Astrocyte (in vitro differentiated cells and primary cell): ENCODE results near the gene PPP1R9A. TPM values are rescaled to one million over a fixed set of nuclear protein-coding genes. Genes with fewer than 3 reads are reported as not detected.
A peak's percentile ranks its signal among the peaks of the same experiment; 100 is the strongest.

Experiments used
- DNase-seq: peaks from one replicate; pipeline ENCODE4 v3.0.0-alpha.2; 2010; ENCODE audit warnings: low read depth
- FAIRE-seq: peaks from 2 replicates; lab custom pipeline; 2011; peaks lifted over from hg19 to GRCh38; lab: Jason Lieb, UNC
- H2AFZ ChIP-seq: 2 replicates; pipeline ENCODE4 v1.6.0; 2012; ENCODE audit warnings: low read depth, low read length, inconsistent platforms
- H3K27ac ChIP-seq: 2 replicates; pipeline ENCODE4 v1.5.1; 2011; ENCODE audit warnings: low read depth, low read length, inconsistent platforms
- H3K27me3 ChIP-seq: 2 replicates; pipeline ENCODE4 v1.6.0; 2011; ENCODE audit warnings: low read length, inconsistent platforms; ENCODE audit not compliant: insufficient read depth
- H3K36me3 ChIP-seq: 2 replicates; pipeline ENCODE4 v1.5.1; 2011; ENCODE audit warnings: low read length, inconsistent platforms; ENCODE audit not compliant: insufficient read depth
- H3K4me1 ChIP-seq: 2 replicates; pipeline ENCODE4 v1.5.1; 2011; ENCODE audit warnings: low read length, inconsistent platforms; ENCODE audit not compliant: insufficient read depth
- H3K4me2 ChIP-seq: 2 replicates; pipeline ENCODE4 v1.6.0; 2012; ENCODE audit warnings: low read length, inconsistent platforms
- H3K4me3 ChIP-seq: 2 replicates; pipeline ENCODE4 v1.5.1; 2011; ENCODE audit warnings: low read depth, mild to moderate bottlenecking, low read length, inconsistent platforms; ENCODE audit not compliant: insufficient read depth
- H3K79me2 ChIP-seq: 2 replicates; pipeline ENCODE4 v1.6.0; 2012; ENCODE audit warnings: mild to moderate bottlenecking, low read length, inconsistent platforms; ENCODE audit not compliant: insufficient read depth
- H3K9ac ChIP-seq: 2 replicates; pipeline ENCODE4 v1.6.0; 2012; ENCODE audit warnings: mild to moderate bottlenecking, low read length, inconsistent platforms
- H3K9me3 ChIP-seq: 2 replicates; pipeline ENCODE4 v1.5.1; 2012; ENCODE audit warnings: low read depth, mild to moderate bottlenecking, low read length, inconsistent platforms; ENCODE audit not compliant: insufficient read depth
- H4K20me1 ChIP-seq: 2 replicates; pipeline ENCODE4 v1.6.0; 2012; ENCODE audit warnings: low read length, inconsistent platforms; ENCODE audit not compliant: insufficient read depth
- H3K27ac Mint-ChIP-seq: one replicate; pipeline ENCODE4 v1.8.0; 2021; ENCODE audit warnings: mild to moderate bottlenecking, mixed read lengths; ENCODE audit not compliant: unreplicated experiment
- H3K27me3 Mint-ChIP-seq: one replicate; pipeline ENCODE4 v1.8.0; 2021; ENCODE audit warnings: low read depth, mixed read lengths; ENCODE audit not compliant: unreplicated experiment
- H3K36me3 Mint-ChIP-seq: one replicate; pipeline ENCODE4 v1.8.0; 2021; ENCODE audit warnings: low read depth, mixed read lengths; ENCODE audit not compliant: unreplicated experiment
- H3K4me1 Mint-ChIP-seq: one replicate; pipeline ENCODE4 v1.8.0; 2021; ENCODE audit warnings: low read depth, mixed read lengths; ENCODE audit not compliant: unreplicated experiment
- H3K4me3 Mint-ChIP-seq: one replicate; pipeline ENCODE4 v1.8.0; 2021; ENCODE audit warnings: mild to moderate bottlenecking, moderate library complexity, mixed read lengths; ENCODE audit not compliant: unreplicated experiment
- H3K9me3 Mint-ChIP-seq: one replicate; pipeline ENCODE4 v1.8.0; 2021; ENCODE audit warnings: mild to moderate bottlenecking, mixed read lengths; ENCODE audit not compliant: unreplicated experiment
- EZH2 ChIP-seq: IDR thresholded peaks from 2 replicates; pipeline ENCODE4 v1.6.1; 2012; ENCODE audit warnings: mild to moderate bottlenecking, low read length, inconsistent platforms; ENCODE audit not compliant: insufficient read depth
- total RNA-seq: library from RNA; stranded (reverse); gene quantifications from 2 replicates; pipeline ENCODE4 v1.2.1, GENCODE V29; 2021
- TF ChIP-seq, protein P1 (sequence below): IDR thresholded peaks from 2 replicates; pipeline ENCODE4 v1.5.1; 2011; ENCODE audit warnings: low read depth, mild to moderate bottlenecking, inconsistent platforms, low read length, moderate library complexity; ENCODE audit not compliant: insufficient read depth

PPP1R9A gene
- total RNA-seq, 1 donor from 2014 or later: 7.5 TPM

DNA sequence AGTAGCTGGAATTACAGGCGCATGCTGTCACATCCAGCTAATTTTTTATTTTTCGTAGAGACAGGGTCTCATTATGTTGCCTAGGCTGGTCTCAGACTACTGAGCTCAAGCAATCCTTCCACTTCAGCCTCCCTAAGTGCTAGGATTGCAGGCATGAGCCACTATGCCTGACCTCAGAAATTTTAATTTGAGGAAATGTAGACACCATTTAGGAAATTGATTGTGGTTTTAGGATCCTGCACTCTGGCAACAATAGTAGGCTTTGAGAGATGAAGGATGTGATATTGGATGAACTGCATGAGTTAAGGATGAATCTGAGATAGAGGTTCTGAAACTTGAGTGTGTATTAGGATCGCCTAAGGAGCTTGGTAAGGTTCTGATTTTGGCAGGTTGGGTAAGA, 66.5 kb downstream of the PPP1R9A start:
- Histone ChIP-seq H3K27me3 (no peaks in the 10 kb centered on the region), H3K4me1 (peaks cover 17% of the 10 kb centered on the region), H3K36me3 (no peaks in the 10 kb centered on the region), H3K9me3 (no peaks in the 10 kb centered on the region), H3K4me2 (no peak overlapping the region), H4K20me1 (no peaks in the 10 kb centered on the region), H3K9ac (no peak overlapping the region), H3K27ac (no peak overlapping the region), H2AFZ (no peak overlapping the region), H3K4me3 (peak overlapping the region; percentile 19), H3K79me2 (no peaks in the 10 kb centered on the region)
- TF ChIP-seq, protein P1, sequence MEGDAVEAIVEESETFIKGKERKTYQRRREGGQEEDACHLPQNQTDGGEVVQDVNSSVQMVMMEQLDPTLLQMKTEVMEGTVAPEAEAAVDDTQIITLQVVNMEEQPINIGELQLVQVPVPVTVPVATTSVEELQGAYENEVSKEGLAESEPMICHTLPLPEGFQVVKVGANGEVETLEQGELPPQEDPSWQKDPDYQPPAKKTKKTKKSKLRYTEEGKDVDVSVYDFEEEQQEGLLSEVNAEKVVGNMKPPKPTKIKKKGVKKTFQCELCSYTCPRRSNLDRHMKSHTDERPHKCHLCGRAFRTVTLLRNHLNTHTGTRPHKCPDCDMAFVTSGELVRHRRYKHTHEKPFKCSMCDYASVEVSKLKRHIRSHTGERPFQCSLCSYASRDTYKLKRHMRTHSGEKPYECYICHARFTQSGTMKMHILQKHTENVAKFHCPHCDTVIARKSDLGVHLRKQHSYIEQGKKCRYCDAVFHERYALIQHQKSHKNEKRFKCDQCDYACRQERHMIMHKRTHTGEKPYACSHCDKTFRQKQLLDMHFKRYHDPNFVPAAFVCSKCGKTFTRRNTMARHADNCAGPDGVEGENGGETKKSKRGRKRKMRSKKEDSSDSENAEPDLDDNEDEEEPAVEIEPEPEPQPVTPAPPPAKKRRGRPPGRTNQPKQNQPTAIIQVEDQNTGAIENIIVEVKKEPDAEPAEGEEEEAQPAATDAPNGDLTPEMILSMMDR: no peak
- TF ChIP-seq EZH2: no peak
- H3K4me3 Mint-ChIP-seq: no peak overlapping the region
- FAIRE-seq (no peak), DNase-seq (no peak)
- peaks cover 25% of the 10 kb centered on the region for H3K4me1 Mint-ChIP-seq
- no peak overlapping the region for H3K27ac Mint-ChIP-seq
- H3K36me3 Mint-ChIP-seq: no peaks in the 10 kb centered on the region
- peaks cover 2% of the 10 kb centered on the region for H3K9me3 Mint-ChIP-seq
- no peaks in the 10 kb centered on the region for H3K27me3 Mint-ChIP-seq

DNA sequence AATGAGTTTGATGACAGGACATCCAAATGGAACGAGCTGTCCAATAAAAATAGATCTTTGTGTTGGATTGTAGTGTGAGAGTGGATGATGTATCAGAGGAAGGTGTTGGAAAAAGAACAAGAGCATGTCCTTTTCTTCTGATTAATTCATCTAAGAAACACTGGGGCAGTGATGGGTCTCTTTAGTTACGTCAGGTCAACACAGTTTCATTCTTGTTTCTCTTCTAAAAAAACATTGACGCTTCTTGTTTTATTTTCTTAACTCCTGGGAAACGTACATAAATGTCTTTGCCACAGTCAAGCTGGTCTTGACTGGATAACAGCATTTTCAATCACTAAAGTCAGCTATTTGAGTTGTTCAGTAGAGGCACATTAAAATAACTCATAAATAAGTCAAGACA, 67.0 kb downstream of the PPP1R9A start:
- FAIRE-seq (no peak), DNase-seq (no peak)
- no peaks in the 10 kb centered on the region for H3K79me2 ChIP-seq
- H3K9me3 ChIP-seq: no peaks in the 10 kb centered on the region
- H3K4me3 ChIP-seq: no peak overlapping the region
- no peak overlapping the region for H3K4me2 ChIP-seq
- no peaks in the 10 kb centered on the region for H3K9me3 Mint-ChIP-seq
- TF ChIP-seq, protein P1: no peak
- TF ChIP-seq EZH2: no peak
- H3K36me3 ChIP-seq: no peaks in the 10 kb centered on the region
- H3K27ac ChIP-seq: no peak overlapping the region
- no peaks in the 10 kb centered on the region for H3K27me3 ChIP-seq
- no peak overlapping the region for H3K4me3 Mint-ChIP-seq
- H3K9ac ChIP-seq: no peak overlapping the region
- H3K27me3 Mint-ChIP-seq: no peaks in the 10 kb centered on the region
- no peak overlapping the region for H2AFZ ChIP-seq
- no peaks in the 10 kb centered on the region for H4K20me1 ChIP-seq
- no peaks in the 10 kb centered on the region for H3K36me3 Mint-ChIP-seq
- peaks cover 25% of the 10 kb centered on the region for H3K4me1 Mint-ChIP-seq
- H3K4me1 ChIP-seq: peaks cover 17% of the 10 kb centered on the region
- no peak overlapping the region for H3K27ac Mint-ChIP-seq

DNA sequence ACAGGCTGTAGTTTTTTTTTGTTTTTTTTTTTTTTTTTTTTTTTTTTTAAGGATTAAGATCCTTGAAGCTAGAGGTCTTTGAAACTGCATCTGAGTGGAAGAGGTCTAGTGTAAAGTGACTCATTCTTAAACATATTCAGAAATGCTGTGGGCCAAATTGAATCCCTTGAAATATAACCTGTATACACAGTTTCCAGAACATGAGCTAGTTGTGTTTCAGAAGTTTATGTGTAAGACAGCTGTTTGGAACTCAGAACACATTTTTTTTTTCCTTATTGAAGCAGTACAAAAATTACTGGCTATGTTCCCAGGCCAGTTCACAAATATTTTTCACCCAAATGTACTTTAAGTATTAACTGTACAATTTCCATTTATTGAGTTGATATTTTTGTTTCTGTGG, 67.9 kb downstream of the PPP1R9A start:
- Histone ChIP-seq H3K9me3 (no peaks in the 10 kb centered on the region), H3K79me2 (no peaks in the 10 kb centered on the region), H3K4me2 (no peak overlapping the region), H3K27me3 (no peaks in the 10 kb centered on the region), H4K20me1 (no peaks in the 10 kb centered on the region), H3K9ac (no peak overlapping the region), H3K4me3 (no peak overlapping the region), H3K4me1 (peaks cover 17% of the 10 kb centered on the region), H3K27ac (no peak overlapping the region), H2AFZ (no peak overlapping the region), H3K36me3 (no peaks in the 10 kb centered on the region)
- FAIRE-seq (no peak), DNase-seq (peak; percentile 75)
- TF ChIP-seq, protein P1: no peak
- no peak for TF ChIP-seq EZH2
- no peak overlapping the region for H3K4me3 Mint-ChIP-seq
- no peak overlapping the region for H3K27ac Mint-ChIP-seq
- H3K9me3 Mint-ChIP-seq: no peaks in the 10 kb centered on the region
- H3K27me3 Mint-ChIP-seq: no peaks in the 10 kb centered on the region
- no peaks in the 10 kb centered on the region for H3K36me3 Mint-ChIP-seq
- H3K4me1 Mint-ChIP-seq: peaks cover 25% of the 10 kb centered on the region
